Activated CD4-positive, alpha-beta T cell treated with anti-CD3 and anti-CD28 coated beads for 24 hours (primary cell): ENCODE results near the gene HMGN1.

Source experiments
- DNase-seq, 2 donors: peaks; one replicate each; pipeline ENCODE4 v3.0.0-alpha.2; 2020; ENCODE audit warnings: low read depth in 2 of 2

Gene HMGN1

GRCh38 chr21:39332175-39332574, 16.7 kb downstream of the HMGN1 start:
- DNase-seq, result no peak

GRCh38 chr21:39330001-39330400, 18.9 kb downstream of the HMGN1 start:
- DNase-seq, result no peak

GRCh38 chr21:39327727-39328126, 21.2 kb downstream of the HMGN1 start:
- DNase-seq, result no peak

- DNase-seq, result no peak
Observed at GRCh38 chr21:39326607-39327307, 22.1 kb downstream of the HMGN1 start.

GRCh38 chr21:39325458-39325857, 23.4 kb downstream of the HMGN1 start:
- no peak for DNase-seq

- DNase-seq, result no peak
Observed at GRCh38 chr21:39321424-39321823, 27.5 kb downstream of the HMGN1 start.

DNA sequence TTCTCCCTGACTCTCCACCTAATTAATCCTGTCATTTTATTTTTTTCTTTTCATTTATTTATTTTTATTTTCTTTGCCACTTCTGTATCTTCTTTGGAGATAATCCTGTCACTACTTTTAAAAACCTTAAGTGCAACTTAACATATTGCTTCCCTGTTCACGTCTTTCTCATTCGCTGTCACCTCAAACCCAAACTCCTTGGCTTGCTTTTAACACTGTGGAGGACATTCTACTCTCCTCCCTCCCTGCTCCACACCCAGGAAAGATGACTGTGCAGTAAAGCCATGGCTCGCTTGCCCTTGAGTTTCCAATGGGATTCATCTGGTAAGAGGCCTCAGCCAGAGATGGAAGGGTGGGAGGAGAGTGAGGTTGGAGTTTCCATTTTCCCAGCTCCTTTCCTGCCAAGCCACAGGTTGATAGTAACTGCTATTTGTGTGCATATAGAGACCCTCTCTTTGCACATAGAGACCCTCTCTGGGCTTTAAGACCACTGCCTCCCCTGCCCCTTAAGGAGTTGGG, 29.0 kb downstream of the HMGN1 start:
- DNase-seq, result no peak

DNA sequence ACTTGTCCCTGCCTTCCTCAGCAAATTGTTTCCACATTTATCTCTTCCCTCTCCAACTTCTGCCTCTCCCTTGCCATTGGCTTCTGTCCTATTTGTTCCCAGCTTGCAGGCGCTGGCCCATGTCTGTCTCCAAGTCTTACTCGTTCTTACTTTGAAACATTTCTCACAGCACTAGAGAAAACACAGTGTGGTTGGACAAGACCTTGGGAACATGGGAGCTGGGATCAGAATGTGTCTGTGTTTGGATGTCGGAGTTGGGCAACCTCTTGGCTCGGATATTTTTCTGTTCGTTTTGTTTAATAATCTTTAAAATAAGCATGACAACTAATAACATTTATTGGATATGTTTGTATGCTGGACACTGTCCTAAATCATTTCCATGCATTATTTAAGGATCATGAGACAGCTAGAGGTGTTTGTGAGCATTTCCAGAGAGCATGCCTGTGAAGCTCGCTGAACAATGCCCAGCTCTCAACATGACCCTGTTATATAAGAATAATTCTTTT, 29.6 kb downstream of the HMGN1 start:
- no peak for DNase-seq

- no peak for DNase-seq
Observed at GRCh38 chr21:39318091-39318959, 30.6 kb downstream of the HMGN1 start.

DNA sequence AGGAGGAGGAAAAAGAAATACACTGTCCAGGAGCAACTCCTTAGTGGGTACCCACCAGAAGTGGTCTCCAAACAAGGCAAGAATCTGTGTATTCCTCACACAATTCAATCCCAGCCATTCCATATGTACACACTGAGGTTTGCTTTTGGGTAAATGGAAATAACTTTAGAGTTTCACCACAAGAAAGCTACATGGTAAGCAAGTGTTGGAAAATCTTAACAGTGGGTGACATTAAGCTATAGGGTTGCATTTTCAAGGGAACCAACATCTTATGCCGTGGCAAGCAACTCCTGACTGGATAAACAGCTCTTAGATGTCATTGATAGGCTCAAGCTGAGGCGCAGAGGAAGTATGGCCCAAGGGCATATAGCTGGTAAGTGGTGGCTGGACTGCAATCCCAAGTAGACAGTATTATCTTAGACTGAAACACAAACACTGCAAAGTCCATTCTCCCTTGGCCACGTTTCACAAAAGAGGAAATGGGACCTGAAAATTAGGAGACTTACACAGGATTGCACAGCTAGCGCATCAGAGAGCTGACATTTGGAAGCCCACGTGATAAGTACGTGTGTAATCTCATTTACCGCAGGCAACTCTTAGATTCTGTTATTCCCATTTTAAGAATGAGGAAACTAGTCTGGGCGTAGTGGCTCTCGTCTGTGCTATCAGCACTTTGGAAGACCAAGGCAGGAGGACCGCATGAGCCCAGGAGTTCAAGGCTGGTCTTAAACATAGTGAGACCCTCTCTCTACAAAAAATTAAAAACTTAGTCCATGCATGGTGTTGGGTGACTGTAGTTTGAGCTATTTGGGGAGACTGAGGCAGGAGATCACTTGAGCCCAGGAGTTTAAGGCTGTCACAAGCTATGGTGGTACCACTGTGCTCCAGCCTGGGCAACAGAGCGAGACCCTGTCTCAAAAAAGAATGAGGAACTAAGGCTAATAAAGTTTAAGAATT, 31.5 kb downstream of the HMGN1 start:
- DNase-seq, result no peak

- no peak for DNase-seq
Observed at GRCh38 chr21:39316729-39317128, 32.2 kb downstream of the HMGN1 start.

GRCh38 chr21:39315603-39316445, 33.1 kb downstream of the HMGN1 start:
- DNase-seq, result no peak

- peak in 1 of 2 donors; percentile 12 for DNase-seq
Observed at GRCh38 chr21:39314143-39315027, 34.5 kb downstream of the HMGN1 start.

DNA sequence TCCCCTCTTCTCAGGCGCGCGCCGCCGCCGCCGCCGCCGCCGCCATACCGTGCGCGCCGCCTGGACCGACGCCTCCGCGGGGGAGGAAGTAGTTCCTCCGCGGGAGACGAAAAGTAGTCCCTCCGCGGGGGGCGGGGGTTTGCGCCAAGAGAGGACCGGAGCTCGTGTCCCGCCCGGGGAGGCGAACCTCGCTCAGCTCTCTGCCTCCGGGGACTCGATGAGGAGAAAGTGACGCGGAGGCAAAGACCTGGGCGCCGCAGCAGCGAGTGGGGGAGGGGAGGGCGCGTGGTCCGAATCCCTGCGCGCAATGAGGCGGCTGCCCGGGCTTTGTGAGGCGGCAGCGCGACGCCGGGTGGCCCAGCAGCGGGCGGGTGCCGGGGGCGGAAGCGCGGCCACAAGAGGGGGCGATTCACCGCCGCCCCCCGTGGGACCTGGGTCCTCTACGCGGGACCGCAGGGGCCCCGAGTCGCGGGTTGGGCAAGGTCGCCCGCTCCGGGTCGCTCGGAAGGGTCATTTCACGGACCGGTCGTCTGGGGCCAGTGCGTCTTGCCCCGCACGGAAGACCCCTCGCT, 35.2 kb downstream of the HMGN1 start, which contains the start of gene BRWD1:
Gene BRWD1 (minus strand): TSS at position 62 of the 572 bp plus-strand sequence. CDS start 141 bp downstream, outside the sequence.
- DNase-seq, result peak; percentile 61 to 63

DNA sequence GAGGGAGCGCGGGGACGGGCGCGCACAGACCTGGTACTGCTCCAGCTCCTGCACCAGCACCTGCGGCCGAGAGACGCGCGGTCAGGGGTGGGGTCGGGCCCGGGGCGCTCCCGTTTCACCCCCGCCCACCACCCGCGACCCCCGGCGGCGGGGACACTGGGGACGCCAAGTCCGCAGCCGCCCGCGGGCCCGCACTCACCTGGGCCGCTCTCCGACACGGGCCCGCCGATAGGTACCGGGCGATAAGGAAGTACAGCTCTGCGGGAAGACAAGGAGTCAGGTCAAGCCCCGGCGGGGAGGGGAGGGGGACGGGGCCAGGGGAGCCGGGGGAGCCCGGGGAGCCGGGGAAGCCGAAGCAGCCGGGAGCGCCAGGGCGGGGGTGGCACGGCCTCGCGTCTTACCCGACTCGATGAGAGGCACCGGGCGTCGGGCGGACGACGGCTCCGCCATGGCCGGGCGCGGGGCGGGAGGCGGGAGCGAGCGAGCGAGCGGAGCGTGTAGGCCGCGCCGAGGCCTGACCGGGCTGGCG, 35.8 kb downstream of the HMGN1 start:
- peak; percentile 4 to 16 for DNase-seq

DNA sequence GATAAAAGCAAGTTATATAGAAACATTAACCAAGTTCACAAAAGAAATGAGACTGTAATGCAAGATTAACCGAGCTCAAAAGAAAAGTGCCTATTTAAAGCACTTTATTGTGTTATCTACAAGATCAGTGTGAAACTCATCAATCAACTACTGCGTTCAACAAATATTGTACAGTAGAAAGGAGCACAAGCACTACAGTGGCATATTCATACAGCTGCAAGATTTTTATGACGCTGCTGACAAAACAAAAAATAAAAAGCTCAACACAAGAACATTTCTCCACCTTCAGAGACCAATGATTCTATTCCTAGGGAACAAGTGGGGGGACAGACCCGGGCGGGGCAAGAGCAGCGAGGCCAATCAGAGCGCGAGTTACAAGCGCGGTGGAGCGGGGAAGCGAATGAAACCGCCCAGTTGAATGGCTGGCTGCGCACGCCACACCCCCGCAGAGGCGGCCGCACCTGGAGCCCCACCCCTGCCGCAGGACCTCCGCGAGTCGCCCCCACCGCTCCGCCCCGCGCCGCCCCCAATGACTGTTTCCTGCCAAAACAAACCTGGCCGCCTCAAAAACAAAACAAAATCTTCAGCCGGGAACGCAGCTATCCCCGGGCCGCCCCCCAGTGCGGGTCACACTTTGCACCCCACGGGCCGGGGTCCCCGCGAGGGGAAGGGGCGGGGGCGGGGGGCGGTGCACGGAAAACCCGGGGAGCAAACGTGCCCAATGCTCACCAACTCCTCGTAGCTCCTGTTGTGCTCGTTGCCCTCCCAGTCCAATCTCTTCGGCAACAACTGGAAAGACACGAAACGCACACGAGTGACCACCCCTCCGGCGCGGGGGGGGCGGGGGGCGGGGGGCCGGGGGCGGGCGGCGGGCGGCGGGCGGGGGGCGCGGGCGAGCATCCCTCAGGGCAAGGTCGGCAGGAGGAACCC, 36.5 kb downstream of the HMGN1 start:
- peak; percentile 91 to 93 for DNase-seq

DNA sequence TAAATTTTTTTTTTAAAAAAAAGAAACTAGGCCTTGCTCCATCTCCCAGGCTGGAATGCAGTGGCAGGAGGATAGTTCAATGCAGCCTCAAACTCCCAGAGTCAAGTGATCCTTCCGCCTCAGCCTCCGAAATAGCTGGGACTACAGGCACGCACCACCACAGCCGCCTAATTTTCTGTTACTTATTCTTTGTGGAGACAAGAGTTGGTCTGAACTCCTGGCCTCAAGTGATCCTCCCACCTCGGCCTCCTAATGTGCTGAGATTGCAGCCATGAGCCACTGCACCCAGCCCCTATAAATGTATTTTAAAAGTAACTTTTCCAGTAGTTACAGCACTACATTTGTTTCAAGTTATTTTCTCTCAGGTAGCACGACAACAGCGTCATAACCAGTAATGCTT, 37.7 kb downstream of the HMGN1 start:
- no peak for DNase-seq

GRCh38 chr21:39307466-39307865, 41.4 kb downstream of the HMGN1 start:
- DNase-seq, result no peak
